K562 (cell line): ENCODE results near the gene ANP32B. TPM values are rescaled to one million over a fixed set of nuclear protein-coding genes. Genes with fewer than 3 reads are reported as not detected.

ENCODE experiments used
- ATAC-seq: fragments of 200-7000 bp; cut with Tn5 transposase; 3 replicates; pipeline ENCODE4 v1.9.1; 2020; ENCODE audit warnings: moderate library complexity
- BruUV-seq: library from RNA; stranded (reverse); fragments of 400-500 nt; replicated peaks from 2 replicates; lab custom pipeline; 2021; lab: Mats Ljungman, UMichigan
- CTCF ChIA-PET: fragments of 300-600 bp; formaldehyde crosslinking; extraction: SDS; loops from one replicate; lab custom pipeline; 2021; ENCODE audit warnings: low intra/inter-chr PET ratio; lab: Yijun Ruan, JAX
- POLR2A ChIA-PET: fragments of 300-600, 350-650 bp; sonication (Branson Sonifier 250); formaldehyde crosslinking; extraction: SDS; loops from one replicate; lab custom pipeline; 2021; ENCODE audit warnings: antibody characterized with exemption, inconsistent platforms; lab: Yijun Ruan, JAX
- DNase-seq, 4 experiments: peaks; one replicate each; pipeline versions ENCODE4 v3.0.0 to v3.0.0-alpha.2; 2011 to 2018; ENCODE audit warnings: low spot score in 3 of 4, mixed read lengths in 3 of 4; ENCODE audit errors: extremely low read depth in 1 of 4
- FAIRE-seq: peaks from 2 replicates; lab custom pipeline; 2011; peaks lifted over from hg19 to GRCh38; lab: Jason Lieb, UNC
- H2AFZ ChIP-seq: 2 replicates; pipeline ENCODE4 v1.6.0; 2011; ENCODE audit warnings: low read depth, low read length, control low read depth, inconsistent platforms
- H3K27ac ChIP-seq: fragments of 200-600 bp; 3 replicates; pipeline ENCODE4 v1.8.0; 2011; ENCODE audit warnings: low read depth, mild to moderate bottlenecking, control low read depth, inconsistent platforms, low read length, moderate library complexity, mixed read lengths; ENCODE audit errors: extremely low read depth
- H3K27me3 ChIP-seq, 2 experiments: fragments of 300-600 bp in 1 of 2; 2 replicates in 1 of 2; 3 replicates in 1 of 2; pipeline versions ENCODE4 v1.6.0 to v1.8.0; 2011; ENCODE audit warnings: inconsistent platforms in 2 of 2, low read length in 2 of 2, mild to moderate bottlenecking in 1 of 2, mixed read lengths in 1 of 2, moderate library complexity in 1 of 2; ENCODE audit not compliant: control insufficient read depth in 2 of 2, insufficient read depth in 2 of 2
- H3K36me3 ChIP-seq: fragments of 300-600 bp; 3 replicates; pipeline ENCODE4 v1.8.0; 2011; ENCODE audit warnings: mild to moderate bottlenecking, low read length, inconsistent platforms; ENCODE audit not compliant: control insufficient read depth, insufficient read depth
- H3K4me1 ChIP-seq, 2 experiments: fragments of 200-600 bp in 1 of 2; replicated peaks in 1 of 2; 2 replicates in 1 of 2; 3 replicates in 1 of 2; pipeline versions ENCODE4 v1.5.1 to v1.8.0; 2011; ENCODE audit warnings: inconsistent platforms in 2 of 2, low read length in 2 of 2, mild to moderate bottlenecking in 1 of 2, mixed read lengths in 1 of 2, moderate library complexity in 1 of 2; ENCODE audit not compliant: control insufficient read depth in 2 of 2, insufficient read depth in 2 of 2
- H3K4me2 ChIP-seq: 2 replicates; pipeline ENCODE4 v1.6.1; 2011; ENCODE audit warnings: low read length, control low read depth, inconsistent platforms, mixed read lengths; ENCODE audit not compliant: insufficient read depth
- H3K4me3 ChIP-seq: fragments of 200-600 bp; sonication (generic), shearing (Covaris generic); 2 replicates; pipeline ENCODE4 v1.5.1; 2016; ENCODE audit warnings: control low read depth, inconsistent platforms
- H3K79me2 ChIP-seq: fragments of 200-600 bp; 3 replicates; pipeline ENCODE4 v1.8.0; 2011; ENCODE audit warnings: low read length, inconsistent platforms; ENCODE audit not compliant: control insufficient read depth, insufficient read depth
- H3K9ac ChIP-seq, 2 experiments: 2 replicates each; pipeline versions ENCODE4 v1.6.0 to v1.6.1; 2011; ENCODE audit warnings: low read depth in 2 of 2, low read length in 2 of 2, control low read depth in 1 of 2, inconsistent platforms in 1 of 2, mild to moderate bottlenecking in 1 of 2, mixed read lengths in 1 of 2; ENCODE audit not compliant: insufficient read depth in 1 of 2
- H3K9me1 ChIP-seq: one replicate; pipeline ENCODE4 v1.6.0; 2011; ENCODE audit warnings: inconsistent platforms, mild to moderate bottlenecking, low read length, moderate library complexity; ENCODE audit not compliant: control insufficient read depth, insufficient read depth
- H3K9me3 ChIP-seq: replicated peaks from 2 replicates; pipeline ENCODE4 v1.5.1; 2011; ENCODE audit warnings: low read depth, low read length, inconsistent platforms; ENCODE audit not compliant: control insufficient read depth, insufficient read depth
- H4K20me1 ChIP-seq: replicated peaks from 2 replicates; pipeline ENCODE4 v1.6.1; 2011; ENCODE audit warnings: low read length, inconsistent platforms, mixed read lengths; ENCODE audit not compliant: control insufficient read depth, insufficient read depth
- BRF1 ChIP-seq: IDR thresholded peaks from 3 replicates; pipeline ENCODE4 v1.6.1; 2011; ENCODE audit warnings: borderline replicate concordance, mild to moderate bottlenecking; ENCODE audit not compliant: insufficient read length; ENCODE audit errors: extremely low read depth
- CUX1 ChIP-seq: fragments of 200-800 bp; sonication (Bioruptor generic); IDR thresholded peaks from 2 replicates; pipeline ENCODE4 v1.6.1; 2016; ENCODE audit warnings: missing genetic modification characterization, missing compliant biosample characterization
- FIP1L1 ChIP-seq: fragments of 200-400 bp; formaldehyde crosslinking; IDR thresholded peaks from 2 replicates; pipeline ENCODE4 v1.6.1; 2018; ENCODE audit warnings: mild to moderate bottlenecking, low read depth, low read length; ENCODE audit not compliant: poor library complexity, severe bottlenecking
- GABPB2 ChIP-seq: fragments of 250-450 bp; sonication (Bioruptor Pico); conservative IDR thresholded peaks from 2 replicates; pipeline ENCODE4 v1.5.1; 2021; ENCODE audit warnings: mild to moderate bottlenecking
- HIVEP1 ChIP-seq: fragments of 250-450 bp; sonication (Bioruptor Pico); IDR thresholded peaks from 2 replicates; pipeline ENCODE4 v1.4.0; 2020; ENCODE audit warnings: mild to moderate bottlenecking
- IRF1 ChIP-seq: sonication (generic); formaldehyde crosslinking; IDR thresholded peaks from 2 replicates; pipeline ENCODE4 v1.8.0; 2022; ENCODE audit warnings: missing genetic modification reagents, mild to moderate bottlenecking, borderline replicate concordance
- L3MBTL2 ChIP-seq: fragments of 450-650 bp; IDR thresholded peaks from 2 replicates; pipeline ENCODE4 v1.6.1; 2016; ENCODE audit warnings: mild to moderate bottlenecking, moderate library complexity
- MYC ChIP-seq, 2 experiments: fragments of 250-450 bp in 1 of 2; sonication (Bioruptor Pico) in 1 of 2; IDR thresholded peaks; 2 replicates each; pipeline versions ENCODE4 v1.5.1 to v1.6.1; 2012 to 2021; ENCODE audit warnings: low read depth in 2 of 2, borderline replicate concordance in 1 of 2, improper control_type of control experiment in 1 of 2, low read length in 1 of 2, mild to moderate bottlenecking in 1 of 2, moderate library complexity in 1 of 2
- POLR2AphosphoS2 ChIP-seq: IDR thresholded peaks from 2 replicates; pipeline ENCODE4 v1.6.1; 2012; ENCODE audit warnings: low read length, improper control_type of control experiment
- SIX5 ChIP-seq, 2 experiments: IDR thresholded peaks; 2 replicates each; pipeline ENCODE4 v1.6.1; 2011; ENCODE audit warnings: low read length in 2 of 2, borderline replicate concordance in 1 of 2, low read depth in 1 of 2, mild to moderate bottlenecking in 1 of 2, moderate library complexity in 1 of 2; ENCODE audit not compliant: insufficient read depth in 1 of 2
- ZNF274 ChIP-seq: IDR thresholded peaks from 2 replicates; pipeline ENCODE4 v1.6.1; 2011; ENCODE audit warnings: low read depth, mild to moderate bottlenecking, low read length, moderate library complexity, borderline replicate concordance
- ZNF586 ChIP-seq: fragments of 450-650 bp; formaldehyde crosslinking; conservative IDR thresholded peaks from 2 replicates; pipeline ENCODE4 v1.4.0; 2020; ENCODE audit warnings: mild to moderate bottlenecking, moderate library complexity
- WGBS: fragments of 100-300 bp; shearing (Covaris generic); methylation state at CpG from one replicate; pipeline ENCODE4 v1.1.6; 2016; ENCODE audit warnings: low coverage, mixed read lengths; ENCODE audit not compliant: insufficient coverage; ENCODE audit errors: missing lambda C conversion rate; 5-methylcytosine and 5-hydroxymethylcytosine counted together
- in situ Hi-C: fragments of 300-500 bp; cut with MboI; formaldehyde crosslinking; loops from 4 replicates; pipeline ENCODE4 v1.15.0; 2018; ENCODE audit warnings: inconsistent platforms, mixed read lengths
- intact Hi-C: fragments of 100-400 bp; cut with micrococcal nuclease; formaldehyde crosslinking; loops from 2 replicates; pipeline ENCODE4 v1.14.2; 2022
- polyA plus RNA-seq, 8 experiments: library from polyadenylated mRNA; depleted of rRNA in 4 of 8; stranded (reverse) in 5 of 8; unstranded in 3 of 8; fragments of >200 nt; fragmentation: Nextera tagmentation in 2 of 8; fragmentation: Illumina TruSeq in 1 of 8; extraction: Ambion mirVana in 2 of 8; extraction: Trizol in 1 of 8; gene quantifications; 2 replicates each; pipeline versions ENCODE4 v1.2.1 to v1.2.3, GENCODE V29; 2011 to 2014; ENCODE audit warnings: inconsistent platforms in 1 of 8, missing spikeins in 1 of 8
- total RNA-seq, 7 experiments: library from RNA; depleted of rRNA in 6 of 7; stranded (reverse); fragments of >200 nt in 6 of 7; fragmentation: Illumina TruSeq in 2 of 7; extraction: Trizol in 2 of 7; gene quantifications; 2 replicates each; pipeline versions ENCODE4 v1.2.1 to v1.2.3, GENCODE V29; 2011 to 2021; ENCODE audit warnings: low replicate concordance in 1 of 7
- TF ChIP-seq, protein P1 (sequence below): sonication (generic); formaldehyde crosslinking; IDR thresholded peaks from 2 replicates; pipeline ENCODE4 v1.8.0; 2023; ENCODE audit warnings: mild to moderate bottlenecking, missing genetic modification reagents

The ANP32B gene
- total and polyA plus RNA-seq, 9 of the 15 experiments (the other 6 are each of a cell fraction or from before 2014, with no cell fraction given), result 68.9 to 815 (median 141) TPM

DNA sequence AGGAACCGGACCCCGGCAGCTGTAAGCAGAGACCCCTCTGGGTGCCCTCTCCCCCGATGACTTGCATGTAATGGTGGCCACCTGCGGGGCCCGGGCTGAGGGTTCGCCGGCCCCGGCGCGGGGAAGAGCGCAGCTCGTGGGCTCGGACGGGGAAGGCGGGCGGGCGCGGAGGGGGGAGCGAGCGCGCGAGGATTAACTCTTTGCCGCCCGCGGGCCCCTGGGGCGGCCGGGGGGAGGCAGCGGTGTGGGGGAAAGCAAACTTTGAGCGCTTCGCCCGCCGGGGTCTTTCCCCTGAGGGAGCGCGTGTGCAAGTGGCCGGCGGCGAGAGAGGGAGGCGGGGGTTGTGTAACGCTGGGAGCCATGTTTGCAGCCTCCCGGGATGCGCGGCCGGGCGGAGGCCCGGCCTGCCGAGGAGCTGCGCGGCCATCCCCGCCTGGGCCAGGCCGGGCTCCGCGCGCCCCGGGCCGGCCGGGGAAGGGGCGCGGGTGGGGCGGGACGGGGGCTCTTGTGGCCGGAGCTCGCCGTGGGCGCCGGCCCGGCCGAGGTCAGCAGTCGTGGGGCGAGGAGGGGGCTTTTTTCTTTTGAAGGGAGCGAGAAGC, 547 bp downstream of the ANP32B start:
- peak; percentile 64 to 71 (median 70) for DNase-seq
- Histone ChIP-seq H3K9me1 (no peaks in the 10 kb centered on the region), H3K36me3 (peaks cover 26% of the 10 kb centered on the region), H3K4me3 (peak overlapping the region; percentile 89), H3K4me1 (peaks cover 37 to 56% of the 10 kb centered on the region in 2 experiments; a peak in 4 of 5 replicates), H3K9me3 (no peaks in the 10 kb centered on the region), H3K4me2 (peak overlapping the region; percentile 75; the same call in 1 of the 2 replicates), H3K27ac (peak overlapping the region; percentile 99), H2AFZ (no peak overlapping the region), H3K79me2 (peaks cover 79% of the 10 kb centered on the region), H3K27me3 (no peaks in the 10 kb centered on the region), H3K9ac (peak overlapping the region; percentile 99), H4K20me1 (peaks cover 18% of the 10 kb centered on the region)
- in situ Hi-C loops (no loop called here), intact Hi-C loops (loop anchor here (1.0 to 5.0 kb wide), 4 partner anchors 23 to 274 kb away; partner anchors contain the start of gene TBC1D2)
- FAIRE-seq, result no peak
- ChIA-PET POLR2A (interaction anchor here (0.9 to 6.2 kb wide), 16 partner anchors 8 to 204 kb away, joined by 3 to 84 read pairs (median 8); partner anchors contain the start of gene TRMO), CTCF (interaction anchor here (0.6 to 1.6 kb wide), 2 partner anchors 60 to 61 kb away, joined by 3 to 7 read pairs; partner anchors contain the start of gene TRMO)
- under 1% methylated on average over 23 of the region's 70 CpGs for WGBS
- peak; percentile 2 for ATAC-seq
- BruUV-seq, result TSS peak; percentile 46
- no peak for TF ChIP-seq ZNF274
- no peak for TF ChIP-seq L3MBTL2
- peak; percentile 46 for TF ChIP-seq FIP1L1
- TF ChIP-seq BRF1, result no peak
- no peak for TF ChIP-seq ZNF586 (CRISPR knock-in tag)
- no peak for TF ChIP-seq HIVEP1 (CRISPR knock-in tag)
- no peak for TF ChIP-seq SIX5 (IDR thresholded peaks at IDR 0.05; ENCODE audit: borderline replicate concordance in 1 of 2, insufficient read depth in 1 of 2, low read depth in 1 of 2, low read length in 2 of 2)
- TF ChIP-seq, protein P1, sequence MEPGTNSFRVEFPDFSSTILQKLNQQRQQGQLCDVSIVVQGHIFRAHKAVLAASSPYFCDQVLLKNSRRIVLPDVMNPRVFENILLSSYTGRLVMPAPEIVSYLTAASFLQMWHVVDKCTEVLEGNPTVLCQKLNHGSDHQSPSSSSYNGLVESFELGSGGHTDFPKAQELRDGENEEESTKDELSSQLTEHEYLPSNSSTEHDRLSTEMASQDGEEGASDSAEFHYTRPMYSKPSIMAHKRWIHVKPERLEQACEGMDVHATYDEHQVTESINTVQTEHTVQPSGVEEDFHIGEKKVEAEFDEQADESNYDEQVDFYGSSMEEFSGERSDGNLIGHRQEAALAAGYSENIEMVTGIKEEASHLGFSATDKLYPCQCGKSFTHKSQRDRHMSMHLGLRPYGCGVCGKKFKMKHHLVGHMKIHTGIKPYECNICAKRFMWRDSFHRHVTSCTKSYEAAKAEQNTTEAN (CRISPR knock-in tag), result no peak
- no peak for TF ChIP-seq MYC (IDR thresholded peaks at IDR 0.05; ENCODE audit: low read depth, low read length)
- TF ChIP-seq MYC (CRISPR knock-in tag; IDR thresholded peaks at IDR 0.05; ENCODE audit: borderline replicate concordance, low read depth), result no peak
- TF ChIP-seq GABPB2 (CRISPR knock-in tag), result no peak
- no peak for TF ChIP-seq CUX1 (CRISPR knock-in tag)
- 0 out of 2 replicates have a peak, but pooled peaks have one; percentile 2 for TF ChIP-seq POLR2AphosphoS2
- TF ChIP-seq IRF1, result no peak
